Amniotic stem cell (primary cell): Measurements from ENCODE around the gene SLC12A8.

ENCODE experiments used
- DNase-seq: peaks from one replicate; lab custom pipeline; 2025; lab: John Stamatoyannopoulos, UW

SLC12A8 gene, protein sequence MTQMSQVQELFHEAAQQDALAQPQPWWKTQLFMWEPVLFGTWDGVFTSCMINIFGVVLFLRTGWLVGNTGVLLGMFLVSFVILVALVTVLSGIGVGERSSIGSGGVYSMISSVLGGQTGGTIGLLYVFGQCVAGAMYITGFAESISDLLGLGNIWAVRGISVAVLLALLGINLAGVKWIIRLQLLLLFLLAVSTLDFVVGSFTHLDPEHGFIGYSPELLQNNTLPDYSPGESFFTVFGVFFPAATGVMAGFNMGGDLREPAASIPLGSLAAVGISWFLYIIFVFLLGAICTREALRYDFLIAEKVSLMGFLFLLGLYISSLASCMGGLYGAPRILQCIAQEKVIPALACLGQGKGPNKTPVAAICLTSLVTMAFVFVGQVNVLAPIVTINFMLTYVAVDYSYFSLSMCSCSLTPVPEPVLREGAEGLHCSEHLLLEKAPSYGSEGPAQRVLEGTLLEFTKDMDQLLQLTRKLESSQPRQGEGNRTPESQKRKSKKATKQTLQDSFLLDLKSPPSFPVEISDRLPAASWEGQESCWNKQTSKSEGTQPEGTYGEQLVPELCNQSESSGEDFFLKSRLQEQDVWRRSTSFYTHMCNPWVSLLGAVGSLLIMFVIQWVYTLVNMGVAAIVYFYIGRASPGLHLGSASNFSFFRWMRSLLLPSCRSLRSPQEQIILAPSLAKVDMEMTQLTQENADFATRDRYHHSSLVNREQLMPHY

DNA sequence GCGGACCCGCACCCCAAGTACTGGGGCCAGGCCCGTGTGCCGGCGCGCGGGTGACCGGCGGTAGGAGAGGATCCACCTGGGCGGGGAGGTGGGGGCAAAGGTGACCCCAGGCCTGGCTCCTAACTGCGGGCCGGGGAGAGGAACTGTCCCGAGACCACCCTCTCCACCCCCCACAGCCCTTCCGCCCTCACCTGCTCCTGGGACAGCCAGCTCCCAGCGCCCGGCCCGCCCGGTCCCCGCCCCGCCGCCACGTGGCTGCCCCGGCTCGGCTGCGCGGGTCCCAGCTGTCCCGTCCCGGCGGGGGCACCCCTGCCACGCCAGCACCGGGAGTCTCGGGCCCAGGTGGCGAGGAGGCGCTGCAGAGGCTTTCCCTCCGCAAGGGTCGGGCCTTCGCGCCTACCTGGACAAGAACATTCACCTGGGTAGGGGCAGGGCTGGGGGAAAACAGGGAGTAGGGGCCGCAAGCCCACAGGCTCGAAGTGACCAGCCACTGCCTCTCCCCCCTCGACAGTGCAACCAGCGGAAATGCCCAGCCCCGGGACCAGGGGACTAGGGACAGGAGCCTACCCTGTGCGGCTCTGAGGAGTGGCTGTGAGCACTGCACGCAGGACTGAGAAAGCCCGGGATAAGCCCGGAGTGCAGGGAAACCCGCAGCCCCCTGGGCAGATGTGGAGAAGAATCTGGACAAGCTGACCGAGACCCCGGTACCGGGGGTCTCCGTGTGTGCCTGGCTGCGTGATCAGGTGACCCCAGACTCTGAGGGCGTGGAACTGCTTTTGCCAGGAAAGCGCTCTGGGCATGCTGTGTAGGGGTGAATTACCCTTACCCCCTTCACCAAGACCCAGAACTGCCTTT, at the start of gene SLC12A8:
Gene SLC12A8 (minus strand): TSS at position 240 of the 855 bp plus-strand sequence. CDS start 1,399 bp downstream, outside the sequence.
- no peak for DNase-seq

- DNase-seq: no peak
Measured at GRCh38 chr3:125262161-125262560, 49.6 kb upstream of the SLC12A8 start.

GRCh38 chr3:125261031-125261430, 48.5 kb upstream of the SLC12A8 start:
- DNase-seq: no peak

DNA sequence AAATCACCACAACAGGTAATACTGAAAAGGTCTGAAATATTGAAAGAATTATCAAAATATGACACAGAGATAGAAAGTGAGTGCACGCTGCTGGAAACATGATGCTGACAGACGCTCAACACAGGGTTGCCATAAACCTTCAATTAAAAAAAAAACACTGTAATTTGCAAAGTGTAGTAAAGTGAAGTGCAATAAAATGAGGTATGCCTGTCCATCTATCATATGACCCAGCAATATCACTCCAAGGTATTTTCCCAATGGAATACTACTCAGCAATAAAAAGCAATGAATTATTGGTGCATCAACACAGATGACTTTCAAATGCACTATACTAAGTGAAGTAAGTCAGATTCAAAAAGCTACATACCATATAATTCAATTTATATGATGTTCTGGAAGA, 47.6 kb upstream of the SLC12A8 start:
- DNase-seq: no peak

DNA sequence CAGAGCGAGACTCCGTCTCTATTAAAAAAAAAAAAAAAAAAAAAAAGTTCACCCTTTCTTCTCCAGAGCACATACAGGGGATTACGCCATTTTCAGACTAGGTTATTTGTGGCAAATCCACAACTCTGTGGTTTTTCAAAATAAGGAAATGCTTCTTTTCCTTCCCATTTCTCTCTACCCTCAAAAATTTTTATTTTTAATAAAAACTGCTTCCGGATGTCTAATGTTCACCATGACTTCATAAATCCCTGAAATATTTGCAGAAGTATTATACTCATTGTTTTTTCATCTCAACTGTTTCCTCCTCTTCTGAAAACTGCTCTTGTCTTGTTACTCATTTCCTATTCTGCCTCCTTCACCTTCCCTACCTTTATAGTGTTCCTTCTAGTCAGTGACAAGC, 45.0 kb upstream of the SLC12A8 start:
- DNase-seq: no peak

DNA sequence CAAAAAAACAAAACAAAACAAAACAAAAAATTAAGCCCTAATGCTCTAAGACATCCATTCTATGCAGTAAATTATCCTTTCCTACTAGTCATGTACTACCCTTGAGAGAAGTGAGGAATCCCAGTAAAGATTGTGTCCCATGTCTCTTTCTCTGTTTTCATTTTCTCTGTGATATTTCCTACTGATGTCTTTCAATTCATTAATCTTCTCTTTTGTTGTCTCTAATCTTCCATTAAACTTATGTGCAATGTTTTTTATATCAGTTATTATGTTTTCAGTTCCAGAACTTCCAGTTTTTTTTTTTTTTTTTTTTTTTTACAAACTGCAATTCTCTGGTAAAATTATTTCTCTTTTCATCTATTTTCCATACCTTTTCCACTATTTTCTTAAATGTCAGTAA, 44.1 kb upstream of the SLC12A8 start:
- no peak for DNase-seq

GRCh38 chr3:125250973-125251372, 38.4 kb upstream of the SLC12A8 start:
- no peak for DNase-seq

DNA sequence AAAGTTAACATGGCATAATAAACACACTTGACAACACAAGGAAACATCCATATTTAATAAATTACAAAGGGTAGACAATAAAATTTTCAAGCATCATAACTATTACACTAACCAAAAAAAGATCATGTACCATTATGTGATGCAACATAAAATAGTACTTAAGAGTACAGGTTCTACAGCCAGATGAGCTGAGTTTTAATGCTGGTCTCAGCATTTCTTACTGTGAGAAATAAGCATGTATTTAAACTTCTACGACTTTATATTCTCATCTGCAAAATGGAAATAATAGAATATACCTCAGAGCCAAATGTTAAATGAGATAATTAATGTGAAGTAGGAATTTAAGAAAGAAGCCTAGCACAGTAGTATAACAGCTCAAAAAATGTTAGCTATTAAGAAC, 33.7 kb upstream of the SLC12A8 start:
- DNase-seq: no peak

- no peak for DNase-seq
Measured at GRCh38 chr3:125245521-125245920, 33.0 kb upstream of the SLC12A8 start.

- DNase-seq: no peak
Measured at GRCh38 chr3:125240496-125240895, 27.9 kb upstream of the SLC12A8 start.

- no peak for DNase-seq
Measured at GRCh38 chr3:125239266-125239665, 26.7 kb upstream of the SLC12A8 start.

DNA sequence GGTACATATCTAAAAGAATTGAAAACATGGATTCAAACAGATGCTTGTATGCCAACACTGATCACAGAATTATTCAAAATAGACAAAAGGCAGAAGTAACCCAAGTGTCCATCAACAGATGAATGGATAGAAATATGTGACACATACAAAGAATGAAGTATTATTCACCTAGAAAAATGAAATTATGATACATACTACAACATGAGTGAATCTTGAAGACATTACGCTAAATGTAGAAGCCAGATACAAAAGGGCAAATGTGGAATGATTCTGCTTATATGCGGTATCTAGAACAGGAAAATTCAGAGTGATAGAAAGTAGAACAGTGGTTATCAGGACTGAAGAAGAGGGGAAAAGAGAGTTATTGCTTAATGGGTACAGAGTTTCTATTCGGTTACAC, 26.2 kb upstream of the SLC12A8 start:
- DNase-seq: no peak

- DNase-seq: no peak
Measured at GRCh38 chr3:125236331-125236903, 23.9 kb upstream of the SLC12A8 start.

DNA sequence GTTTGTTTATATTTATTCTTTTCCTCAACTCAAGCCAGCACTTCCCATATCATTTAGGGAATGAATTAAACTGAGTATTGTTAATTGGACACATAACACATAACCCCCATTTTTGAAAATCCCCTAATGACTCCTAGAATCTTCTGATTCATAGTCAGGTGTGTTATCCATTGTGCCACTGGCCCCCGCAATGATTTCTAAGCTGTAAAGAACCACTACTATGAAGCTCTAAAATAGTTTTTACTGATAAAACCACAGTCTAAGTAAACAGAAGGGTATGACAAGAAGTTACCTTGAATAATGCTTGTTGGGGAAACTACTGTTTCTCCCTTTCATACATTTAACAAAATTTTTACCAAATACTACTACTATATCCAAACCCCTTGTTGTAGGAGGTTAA, 22.3 kb upstream of the SLC12A8 start:
- no peak for DNase-seq

- DNase-seq: no peak
Measured at GRCh38 chr3:125232401-125232800, 19.9 kb upstream of the SLC12A8 start.

- peak; percentile 6 for DNase-seq
Measured at GRCh38 chr3:125231895-125232294, 19.3 kb upstream of the SLC12A8 start.

DNA sequence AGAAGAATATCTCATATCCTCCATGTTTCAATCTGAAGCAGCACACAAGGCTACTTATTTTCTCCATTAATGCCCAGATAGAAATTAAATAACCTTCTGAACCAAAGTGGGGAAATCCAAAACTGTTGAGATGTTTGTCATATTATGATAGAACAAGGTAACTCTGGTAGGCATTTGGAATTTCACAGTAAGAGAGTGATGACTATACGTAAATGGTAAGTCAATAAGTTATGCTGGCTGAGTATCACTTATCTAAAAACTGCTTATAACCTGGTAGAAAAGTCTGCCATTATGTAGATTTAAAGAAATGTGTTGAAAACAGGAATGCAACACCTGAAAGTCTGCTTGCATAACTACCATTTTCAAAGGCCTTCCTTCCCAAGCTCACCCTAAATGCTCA, 17.2 kb upstream of the SLC12A8 start:
- no peak for DNase-seq

GRCh38 chr3:125229168-125229567, 16.6 kb upstream of the SLC12A8 start:
- DNase-seq: no peak

DNA sequence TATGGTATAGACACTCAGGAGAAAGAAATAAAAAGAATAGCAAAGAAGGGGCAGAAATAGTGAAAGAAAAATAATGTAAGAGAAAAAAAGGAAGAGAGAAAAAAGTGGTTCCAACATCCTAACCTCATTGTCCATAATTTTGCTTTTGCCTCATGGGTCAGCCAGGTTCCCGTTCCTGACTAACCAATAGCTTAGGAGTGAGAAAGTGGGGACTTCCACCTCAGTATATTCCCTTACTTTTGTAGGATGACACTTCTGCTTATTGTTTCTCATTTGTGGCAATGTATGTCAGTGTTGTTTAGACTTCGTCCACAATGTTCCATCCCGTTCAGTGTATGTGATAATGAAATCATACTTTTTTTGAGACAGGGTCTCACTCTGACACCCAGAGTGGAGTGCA, 9.3 kb upstream of the SLC12A8 start:
- no peak for DNase-seq

GRCh38 chr3:125220727-125221429, 8.3 kb upstream of the SLC12A8 start:
- DNase-seq: no peak

DNA sequence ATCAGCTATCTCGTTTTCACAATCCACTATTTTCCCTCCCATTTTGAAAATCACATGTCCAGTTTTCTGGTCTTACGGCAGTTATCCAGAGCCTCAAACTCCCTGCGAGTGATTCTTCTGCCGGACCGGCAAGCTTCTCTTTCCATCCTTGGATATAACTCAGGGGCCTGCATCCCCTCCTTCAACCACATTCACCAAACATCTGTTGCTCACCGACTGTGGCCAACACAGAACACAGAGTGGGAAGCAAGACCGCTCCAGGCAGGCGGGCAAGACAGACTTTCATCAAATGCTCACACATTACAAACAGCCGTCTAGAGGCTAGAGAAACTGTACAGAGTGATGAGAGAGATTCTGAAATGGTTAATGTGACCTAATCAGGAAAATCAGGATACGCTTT, 7.6 kb upstream of the SLC12A8 start:
- no peak for DNase-seq
